HG03520 (cell line): ENCODE data around the gene CLDN6.

ENCODE experiments used
- ATAC-seq: cut with Tn5 transposase; IDR thresholded peaks from one replicate; pipeline ENCODE4 v1.9.1; 2021; ENCODE audit warnings: mild to moderate bottlenecking, moderate library complexity; ENCODE audit not compliant: unreplicated experiment

Gene CLDN6

GRCh38 chr16:2974319-2975056 lies 43.5 kb downstream of the CLDN6 start:
- no peak for ATAC-seq

- no peak for ATAC-seq
Measured at GRCh38 chr16:2973605-2974318, 44.2 kb downstream of the CLDN6 start.

GRCh38 chr16:2973093-2973492 lies 44.9 kb downstream of the CLDN6 start:
- no peak for ATAC-seq

GRCh38 chr16:2971985-2972784 lies 45.8 kb downstream of the CLDN6 start:
- ATAC-seq: no peak

- no peak for ATAC-seq
Measured at GRCh38 chr16:2971134-2971984, 46.6 kb downstream of the CLDN6 start.

GRCh38 chr16:2970563-2970962 lies 47.4 kb downstream of the CLDN6 start:
- ATAC-seq: no peak

- ATAC-seq: no peak
Measured at GRCh38 chr16:2969545-2970521, 48.1 kb downstream of the CLDN6 start.

GRCh38 chr16:2968738-2969544 lies 49.0 kb downstream of the CLDN6 start, which contains the start of gene PAQR4:
Gene PAQR4 (plus strand): TSS chr16:2969348. CDS start chr16:2969675, 327 bp downstream.
- peak; percentile 70 for ATAC-seq

GRCh38 chr16:2968368-2968737 lies 49.6 kb downstream of the CLDN6 start:
- ATAC-seq: no peak

GRCh38 chr16:2967721-2968161 lies 50.2 kb downstream of the CLDN6 start:
- ATAC-seq: no peak

GRCh38 chr16:2967211-2967631 lies 50.8 kb downstream of the CLDN6 start:
- no peak for ATAC-seq

- ATAC-seq: no peak
Measured at GRCh38 chr16:2966808-2967191, 51.2 kb downstream of the CLDN6 start.

GRCh38 chr16:2966043-2966807 lies 51.8 kb downstream of the CLDN6 start:
- no peak for ATAC-seq
